GM19193 (cell line): ENCODE measurements around the gene PTPRR.

ENCODE experiments used
- POLR2A ChIP-seq: IDR thresholded peaks from 4 replicates; pipeline ENCODE4 v1.6.1; 2011; ENCODE audit not compliant: insufficient read depth, insufficient read length; ENCODE audit errors: extremely low read depth

Gene PTPRR

DNA sequence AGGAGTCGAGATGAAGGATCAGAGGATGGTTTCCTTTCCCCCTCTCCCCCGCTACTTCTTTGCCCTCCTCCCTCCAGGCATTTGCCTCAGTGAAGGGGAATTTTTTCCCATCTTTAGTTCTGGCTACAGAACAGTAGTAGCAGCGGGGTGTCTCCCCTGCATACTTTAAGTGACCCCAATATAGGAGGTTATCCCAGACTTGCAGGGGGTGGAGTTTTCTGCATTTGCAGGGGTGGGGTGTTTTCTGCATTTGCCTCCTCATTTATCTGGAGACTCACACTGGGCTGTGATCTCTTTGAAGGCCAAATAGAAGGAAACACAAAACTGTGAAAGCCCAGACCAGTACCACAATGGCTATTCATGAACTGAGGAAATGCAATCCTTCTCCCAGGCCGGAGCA is 303.1 kb downstream of the PTPRR start:
- no peak for TF ChIP-seq POLR2A

DNA sequence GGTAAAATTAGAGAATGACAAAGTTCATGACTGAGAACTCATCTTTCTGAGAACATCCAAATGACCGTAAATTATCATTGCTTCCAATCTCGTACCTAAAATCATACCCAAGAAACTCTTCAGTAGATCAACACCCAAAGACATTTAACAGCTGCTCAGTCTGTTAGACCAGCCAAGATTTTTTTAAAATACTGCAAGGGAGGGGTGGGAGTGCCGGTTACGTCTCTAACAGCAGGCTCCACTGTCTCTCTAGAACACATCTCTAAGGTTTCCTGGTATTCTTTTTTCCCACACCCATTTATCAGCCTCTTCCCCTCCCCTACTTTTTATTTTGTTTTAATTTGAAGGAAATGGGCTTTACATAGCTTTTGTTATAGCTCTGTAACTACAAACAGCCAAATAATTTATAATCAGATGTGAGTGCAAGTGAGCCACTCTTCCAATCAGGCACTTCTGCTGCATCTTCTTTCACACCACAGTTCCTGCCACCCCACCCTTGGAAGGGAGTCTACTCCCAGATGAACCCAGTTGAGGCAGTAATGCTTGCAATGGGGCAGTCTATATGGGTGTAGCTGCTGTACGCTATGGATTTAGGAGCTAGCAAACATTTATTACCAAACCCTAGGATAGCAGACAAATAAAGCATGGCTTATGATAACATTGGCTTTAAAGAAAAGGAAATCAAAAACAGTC is 305.2 kb downstream of the PTPRR start:
- no peak for TF ChIP-seq POLR2A

DNA sequence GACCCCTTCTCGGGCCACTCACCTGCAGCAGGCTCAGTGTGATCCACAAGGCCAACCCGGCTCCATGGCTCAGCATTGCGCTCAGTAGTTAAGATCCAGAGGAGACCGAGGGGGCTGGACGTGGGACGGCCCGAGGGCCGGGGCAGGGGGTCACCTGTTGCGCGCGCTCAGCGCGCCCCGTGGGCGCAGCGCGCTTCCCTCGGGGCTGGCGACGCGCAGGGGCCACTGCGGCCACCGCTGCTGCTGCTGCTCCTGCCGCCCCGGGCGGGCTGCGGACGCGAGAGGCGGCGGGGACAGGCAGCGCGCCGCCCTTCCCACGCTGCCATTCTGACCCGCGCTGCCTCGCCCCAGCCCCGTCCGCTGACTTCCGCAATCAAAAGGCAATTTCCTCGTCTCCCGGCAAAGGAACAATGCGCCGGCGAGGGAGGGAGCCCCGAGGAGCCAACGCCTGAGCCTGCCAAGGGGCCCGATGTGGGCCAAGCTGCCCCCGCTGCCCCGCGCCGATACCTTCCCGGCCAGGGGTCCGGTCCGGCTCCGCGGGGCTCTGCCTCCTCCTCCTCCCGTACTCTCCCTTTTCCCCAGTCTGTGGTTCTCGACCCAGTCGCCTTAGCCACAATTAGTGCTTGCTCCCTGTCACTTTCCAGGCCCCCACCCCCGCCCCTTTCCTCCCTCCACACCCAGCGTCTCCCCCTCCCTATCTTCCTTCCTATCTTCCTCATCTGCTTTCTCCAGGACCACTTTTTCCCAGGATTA is 310.6 kb downstream of the PTPRR start:
- no peak for TF ChIP-seq POLR2A

DNA sequence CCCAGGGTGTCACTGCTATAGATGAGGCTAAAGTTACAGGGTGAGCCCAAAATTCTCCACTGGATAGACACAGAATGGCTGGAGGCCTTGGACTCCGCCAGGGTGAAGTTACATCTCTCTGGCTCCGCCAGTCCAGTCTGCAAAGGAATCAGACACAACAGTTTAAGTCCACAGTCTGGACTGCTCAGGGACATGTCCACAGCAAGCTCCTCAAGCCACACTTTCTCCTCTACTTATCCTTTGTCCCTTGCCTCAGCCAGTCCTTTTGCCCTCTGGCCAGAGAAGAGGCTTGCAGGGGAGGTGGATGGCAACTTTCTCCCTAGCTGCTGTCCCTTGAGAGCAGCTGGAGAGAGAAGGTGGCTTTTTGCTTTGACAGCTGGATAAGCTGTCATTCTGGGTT is 311.3 kb downstream of the PTPRR start:
- TF ChIP-seq POLR2A: no peak

DNA sequence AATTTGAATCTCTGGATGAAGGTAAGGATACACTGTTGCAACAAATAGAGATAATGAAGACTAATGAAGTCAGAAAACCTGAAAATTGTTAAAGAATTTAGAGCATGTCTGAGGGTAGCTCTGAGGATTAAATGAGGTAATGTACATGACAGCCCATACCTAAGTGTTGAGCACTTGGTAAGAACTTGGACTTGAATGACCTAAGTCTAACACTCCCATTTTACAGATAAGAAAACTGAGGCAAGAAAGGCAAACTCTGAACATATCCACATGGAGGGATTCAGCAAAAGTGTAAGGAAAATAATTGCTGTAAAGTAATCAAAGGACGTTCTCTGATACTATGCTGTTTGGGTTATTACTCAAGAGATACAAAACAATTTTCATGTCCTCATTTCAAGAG is 312.4 kb downstream of the PTPRR start:
- no peak for TF ChIP-seq POLR2A

DNA sequence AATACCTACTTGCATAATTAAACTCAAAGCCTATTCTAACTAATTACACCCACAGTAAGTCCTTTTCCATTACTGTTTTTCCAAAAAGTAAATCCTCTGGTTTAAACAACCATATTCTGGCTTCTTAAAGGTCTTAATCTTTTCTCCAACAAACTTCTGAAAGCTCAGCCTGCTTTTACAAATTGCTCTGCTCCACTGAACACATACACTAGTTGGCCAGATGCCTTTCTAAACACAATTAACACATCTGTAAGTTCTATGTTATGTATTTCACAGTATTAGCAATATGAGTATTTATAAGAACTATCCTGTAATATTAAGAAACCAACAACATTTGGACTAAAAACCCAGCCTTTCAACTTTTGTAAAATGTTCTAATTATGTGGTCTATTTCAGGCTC is 313.4 kb downstream of the PTPRR start:
- TF ChIP-seq POLR2A: no peak

DNA sequence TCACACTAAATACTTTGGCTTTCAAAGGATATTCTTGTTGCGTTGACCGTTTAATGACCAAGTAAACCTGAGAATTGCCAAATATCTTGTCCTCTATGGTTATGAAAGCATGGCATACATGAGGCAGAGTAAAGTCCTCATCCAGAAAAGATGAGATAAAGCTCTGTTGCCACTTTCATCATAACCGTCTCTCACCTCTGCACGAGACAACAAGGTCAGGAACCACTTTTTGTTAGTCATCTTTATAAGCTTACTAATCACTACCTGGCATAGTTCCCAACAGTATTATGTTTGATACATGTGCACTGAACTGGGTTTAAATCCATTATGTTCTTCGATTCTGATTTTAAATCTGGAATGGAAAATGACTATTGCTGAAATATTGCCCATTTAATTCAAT is 314.6 kb downstream of the PTPRR start:
- TF ChIP-seq POLR2A: no peak

DNA sequence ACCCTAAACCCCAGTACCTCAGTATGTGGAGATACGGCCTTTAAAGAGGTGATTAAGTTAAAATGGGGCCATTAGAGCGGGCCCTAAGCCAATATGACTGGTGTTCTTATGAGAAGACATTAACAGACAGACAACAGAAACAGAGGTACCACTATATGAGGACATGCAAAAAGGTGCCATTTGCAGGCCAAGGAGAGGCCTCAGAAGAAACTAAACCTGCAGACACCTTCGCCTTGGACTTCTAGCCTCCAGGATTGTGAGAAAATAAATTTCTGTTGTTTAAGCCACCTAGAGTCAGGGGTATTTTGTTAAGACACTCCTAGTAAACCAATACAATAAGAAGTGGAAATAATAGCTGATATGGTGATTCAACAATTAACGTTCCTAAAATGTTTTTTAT is 315.9 kb downstream of the PTPRR start:
- TF ChIP-seq POLR2A: no peak

DNA sequence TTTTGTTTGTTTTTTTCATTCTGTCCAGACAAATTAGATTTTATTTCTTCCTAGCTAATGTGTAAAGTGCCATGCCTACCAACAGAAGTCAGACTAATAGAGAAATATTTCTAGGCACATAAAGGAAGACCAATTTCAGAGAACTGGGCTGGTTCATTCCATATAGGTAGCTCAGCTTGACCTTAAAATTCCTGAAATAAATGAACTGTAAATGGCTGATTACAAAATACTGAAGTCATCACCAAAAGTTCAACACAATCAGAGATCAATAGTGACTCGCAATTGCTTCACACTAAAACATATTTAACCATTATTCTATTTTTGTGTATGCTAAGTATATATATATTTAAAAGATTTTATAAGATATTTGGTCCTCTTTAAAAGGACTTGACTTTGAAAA is 317.5 kb downstream of the PTPRR start:
- no peak for TF ChIP-seq POLR2A

DNA sequence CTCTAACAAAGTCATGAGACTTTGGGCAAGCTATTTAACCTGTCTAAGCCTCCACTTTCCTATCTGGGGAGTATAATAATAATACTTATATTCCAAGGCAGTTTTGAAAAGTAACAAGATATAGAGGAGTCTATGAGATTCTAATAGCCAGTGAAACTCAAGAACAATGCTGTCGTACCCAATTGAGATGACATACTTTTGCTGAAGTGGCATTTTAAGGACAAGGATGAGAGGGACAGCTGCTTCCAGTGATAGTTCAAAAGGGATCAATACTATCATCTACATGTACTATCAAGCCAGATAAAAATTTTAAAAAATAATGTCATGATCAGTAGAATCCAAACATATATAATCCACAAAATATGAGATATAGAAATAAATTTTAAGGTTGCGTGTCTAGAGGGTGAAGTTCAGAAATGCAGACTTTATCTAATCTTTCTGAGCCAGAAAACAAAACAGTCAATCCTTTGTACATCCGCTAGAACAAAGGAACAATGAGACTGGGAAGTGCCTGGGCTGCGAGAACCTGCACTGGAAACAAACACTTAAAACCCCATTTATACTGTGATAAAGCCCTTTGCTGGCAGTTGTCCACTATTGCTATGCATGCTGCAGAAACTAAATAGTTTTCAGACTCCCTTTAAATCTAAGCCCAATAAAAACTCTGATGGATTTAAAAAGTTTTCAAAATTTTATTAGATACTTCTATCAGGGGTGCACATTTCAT is 321.9 kb downstream of the PTPRR start:
- no peak for TF ChIP-seq POLR2A

DNA sequence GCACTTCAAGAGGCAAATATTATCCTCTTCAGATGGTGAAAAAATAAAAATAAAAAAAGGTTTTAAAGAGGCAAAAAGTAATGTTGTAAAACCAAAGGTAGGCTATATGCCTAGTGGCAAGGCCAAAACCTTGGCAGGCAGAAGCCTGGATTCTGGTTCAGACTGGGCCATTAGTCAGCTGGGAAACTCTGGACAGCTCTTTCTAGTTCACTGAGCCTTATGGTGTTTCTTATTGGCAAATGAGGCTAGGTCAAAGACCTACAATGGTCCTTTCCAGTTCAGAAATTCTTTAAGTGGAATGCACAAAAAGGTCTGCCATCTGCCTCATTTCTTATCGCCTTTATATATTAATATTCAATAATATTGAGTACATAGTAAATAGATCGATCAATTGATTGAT is 327.9 kb downstream of the PTPRR start:
- no peak for TF ChIP-seq POLR2A

DNA sequence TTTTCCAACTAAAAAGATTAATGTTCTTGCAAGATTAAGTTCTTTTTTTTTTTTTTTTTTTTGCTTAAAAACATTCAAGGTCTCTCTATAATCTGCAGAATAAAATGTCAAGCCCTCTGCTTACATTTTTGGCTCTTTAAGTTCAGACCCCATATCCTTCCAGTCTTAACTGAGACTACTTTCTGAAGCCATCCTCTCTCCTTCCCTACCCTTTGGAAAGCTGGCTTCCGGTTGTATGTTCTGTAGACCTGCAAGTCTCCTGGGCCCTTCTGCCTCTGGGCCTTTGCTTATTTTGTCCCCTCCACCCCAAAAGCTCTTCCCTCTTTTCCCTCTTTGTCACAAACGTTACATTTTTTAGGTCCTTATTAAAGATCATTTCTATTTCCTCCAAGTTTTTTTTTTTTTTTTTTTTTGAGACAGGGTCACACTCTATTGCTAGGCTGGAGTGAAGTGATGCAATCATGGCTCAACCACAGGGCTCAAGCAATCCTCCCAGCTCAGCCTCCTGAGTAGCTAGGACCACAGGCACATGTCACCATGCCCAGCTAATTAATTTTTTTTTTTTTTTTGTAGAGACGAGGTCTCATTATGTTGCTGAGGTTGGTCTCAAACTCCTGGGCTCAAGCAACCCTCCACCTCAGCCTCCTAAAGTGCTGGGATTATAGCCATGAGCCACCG is 329.9 kb downstream of the PTPRR start:
- TF ChIP-seq POLR2A: no peak

DNA sequence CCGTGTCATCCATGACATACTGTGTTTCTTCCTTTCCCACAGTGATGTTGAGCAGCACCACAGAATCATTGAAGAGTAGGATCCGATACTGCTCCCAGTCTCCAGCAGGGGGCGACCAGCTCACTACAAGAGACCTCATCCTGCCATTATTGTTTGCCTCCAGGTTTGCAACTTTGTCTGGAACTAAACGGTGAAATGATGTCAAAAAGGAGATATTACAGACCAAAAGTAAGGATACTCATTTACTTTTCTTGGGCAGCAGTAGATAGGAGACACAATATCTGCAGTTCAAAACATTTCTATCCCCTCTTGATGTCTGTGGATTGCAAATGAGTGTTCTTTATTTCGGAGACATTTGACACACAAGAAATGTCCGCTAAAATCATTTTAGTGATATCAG is 330.5 kb downstream of the PTPRR start:
- no peak for TF ChIP-seq POLR2A
